ENCODE measurements around the gene HPSE.

DNA sequence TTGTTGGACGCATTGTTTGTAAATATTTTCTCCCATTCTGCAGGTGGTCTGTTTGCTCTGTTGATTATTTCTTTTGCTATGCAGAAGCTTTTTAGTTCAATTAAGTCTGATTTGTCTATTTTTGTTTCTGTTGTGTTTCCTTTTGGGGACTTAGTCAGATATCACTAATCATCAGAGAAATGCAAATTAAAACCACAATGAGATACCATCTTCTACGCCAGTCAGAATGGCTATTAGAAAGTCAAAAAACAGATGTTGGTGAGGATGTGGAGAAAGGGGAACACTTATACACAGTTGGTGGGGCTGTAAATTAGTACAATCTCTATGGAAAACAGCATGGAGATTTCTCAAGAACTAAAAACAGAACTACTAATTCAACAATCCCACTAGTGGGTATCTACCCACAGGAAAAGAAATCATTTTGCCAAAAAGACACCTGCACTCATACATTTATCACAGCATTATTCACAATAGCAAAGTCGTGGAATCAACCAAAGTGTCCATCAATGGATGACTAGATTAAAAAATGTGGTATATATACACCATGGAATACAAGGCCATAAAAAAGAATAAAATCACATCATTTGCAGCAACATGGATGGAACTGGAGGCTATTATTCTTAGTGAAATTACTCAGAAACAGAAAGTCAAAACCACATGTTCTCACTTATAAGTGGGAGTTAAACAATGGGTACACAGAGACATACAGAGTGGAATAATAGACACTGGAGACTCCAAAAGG is 58.2 kb downstream of the HPSE start:
- TF ChIP-seq, protein P1, sequence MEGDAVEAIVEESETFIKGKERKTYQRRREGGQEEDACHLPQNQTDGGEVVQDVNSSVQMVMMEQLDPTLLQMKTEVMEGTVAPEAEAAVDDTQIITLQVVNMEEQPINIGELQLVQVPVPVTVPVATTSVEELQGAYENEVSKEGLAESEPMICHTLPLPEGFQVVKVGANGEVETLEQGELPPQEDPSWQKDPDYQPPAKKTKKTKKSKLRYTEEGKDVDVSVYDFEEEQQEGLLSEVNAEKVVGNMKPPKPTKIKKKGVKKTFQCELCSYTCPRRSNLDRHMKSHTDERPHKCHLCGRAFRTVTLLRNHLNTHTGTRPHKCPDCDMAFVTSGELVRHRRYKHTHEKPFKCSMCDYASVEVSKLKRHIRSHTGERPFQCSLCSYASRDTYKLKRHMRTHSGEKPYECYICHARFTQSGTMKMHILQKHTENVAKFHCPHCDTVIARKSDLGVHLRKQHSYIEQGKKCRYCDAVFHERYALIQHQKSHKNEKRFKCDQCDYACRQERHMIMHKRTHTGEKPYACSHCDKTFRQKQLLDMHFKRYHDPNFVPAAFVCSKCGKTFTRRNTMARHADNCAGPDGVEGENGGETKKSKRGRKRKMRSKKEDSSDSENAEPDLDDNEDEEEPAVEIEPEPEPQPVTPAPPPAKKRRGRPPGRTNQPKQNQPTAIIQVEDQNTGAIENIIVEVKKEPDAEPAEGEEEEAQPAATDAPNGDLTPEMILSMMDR (conservative IDR thresholded peaks at IDR 0.05; ENCODE audit: low read depth in 2 of 2): no peak
- TF ChIP-seq POLR2AphosphoS5 (IDR thresholded peaks at IDR 0.05; ENCODE audit: low read depth): no peak

All from GM23338 (cell line).